Cerebellar nuclear complex (tissue), 1 donor: Measurements from ENCODE around the gene CFAP69.
"Not testable (repeated sequence)": the region's sequence is repeated elsewhere in the genome, so short reads cannot be mapped to it uniquely, and the experiment has no call there.

ENCODE experiments used
- DNase-seq, 2 experiments: peaks; one replicate each; lab custom pipeline; 2025; lab: John Stamatoyannopoulos, UW

The CFAP69 gene

DNA sequence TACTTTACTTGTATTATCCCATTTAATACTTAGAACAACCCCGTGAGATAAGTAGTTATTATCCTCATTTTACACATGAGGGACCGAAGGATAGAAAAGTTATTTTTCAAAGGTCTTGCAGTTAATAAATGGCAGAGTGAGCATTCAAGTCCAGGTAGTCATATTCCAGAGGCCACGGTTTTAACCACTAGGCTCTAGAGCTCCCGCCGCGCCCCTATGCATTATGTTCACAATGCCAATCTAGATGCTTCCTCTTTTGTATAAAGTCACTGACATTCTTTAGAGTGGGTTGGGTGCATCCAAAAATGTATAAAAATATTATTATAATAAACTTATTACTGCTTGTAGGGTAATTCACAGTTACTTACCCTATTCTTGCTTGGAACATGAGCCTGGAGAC, 11.4 kb upstream of the CFAP69 start:
- DNase-seq: no peak

DNA sequence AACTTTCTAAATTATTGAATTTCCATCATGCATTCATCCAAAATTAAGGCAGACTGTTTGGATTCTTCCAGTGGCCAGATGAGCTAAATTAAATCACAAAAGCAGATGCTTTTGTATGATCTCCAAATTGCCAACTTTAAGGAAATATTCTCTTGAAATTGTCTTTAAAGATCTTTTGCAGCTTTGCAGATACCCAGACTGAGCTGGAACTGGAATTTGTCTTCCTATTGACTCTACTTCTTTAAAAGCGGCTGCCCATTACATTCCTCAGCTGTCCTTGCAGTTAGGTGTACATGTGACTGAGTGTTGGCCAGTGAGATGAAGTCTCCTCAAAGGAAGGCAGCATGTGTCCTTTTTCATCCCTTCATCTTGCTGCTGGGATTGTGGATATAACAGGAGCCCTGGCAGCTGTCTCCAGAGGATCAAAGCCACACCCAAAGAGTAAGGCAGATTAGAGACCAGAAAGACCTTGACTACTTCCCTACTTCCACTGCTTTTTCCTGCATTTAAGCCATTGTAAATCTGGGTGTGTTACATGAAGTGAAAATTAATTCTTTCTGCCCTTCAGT, 8.2 kb upstream of the CFAP69 start:
- no peak for DNase-seq

DNA sequence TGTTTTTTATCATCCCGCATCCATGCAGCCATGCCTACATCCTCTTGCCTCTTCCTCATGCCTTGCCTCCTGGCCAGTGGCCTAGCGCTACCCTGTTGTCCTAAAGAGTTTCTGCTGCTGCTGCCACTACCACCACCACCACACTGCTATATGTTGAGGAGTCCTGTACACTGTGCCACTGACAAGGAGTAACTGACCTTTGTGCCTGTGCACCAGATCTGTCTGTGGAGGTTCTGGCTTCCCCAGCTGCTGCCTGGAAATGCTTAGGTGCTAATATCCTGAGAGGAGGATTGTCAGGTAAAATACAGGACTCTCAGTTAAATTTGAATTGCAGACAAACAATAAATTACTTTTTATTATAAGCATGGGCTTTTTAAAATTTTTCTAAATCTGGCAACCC, 7.0 kb upstream of the CFAP69 start:
- no peak for DNase-seq

DNA sequence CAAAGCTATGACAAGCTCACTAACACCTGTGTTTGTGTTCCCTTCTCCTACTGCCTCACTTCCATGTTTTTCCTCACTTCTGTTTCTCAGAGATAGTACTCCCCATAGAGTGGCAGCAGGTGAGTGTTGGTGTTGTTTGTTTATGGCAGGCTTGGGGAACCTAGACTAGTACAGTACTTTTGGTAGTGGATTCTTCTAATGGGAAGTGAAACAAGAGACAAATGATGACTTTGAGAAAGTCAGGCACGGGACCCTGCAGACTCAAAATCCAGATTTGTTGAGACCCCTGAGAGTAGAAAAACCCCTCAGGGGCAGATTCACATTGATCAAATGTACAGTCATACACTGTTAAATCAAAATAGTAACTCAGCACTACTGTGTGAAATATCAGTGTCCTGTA, 6.4 kb upstream of the CFAP69 start:
- no peak for DNase-seq

DNA sequence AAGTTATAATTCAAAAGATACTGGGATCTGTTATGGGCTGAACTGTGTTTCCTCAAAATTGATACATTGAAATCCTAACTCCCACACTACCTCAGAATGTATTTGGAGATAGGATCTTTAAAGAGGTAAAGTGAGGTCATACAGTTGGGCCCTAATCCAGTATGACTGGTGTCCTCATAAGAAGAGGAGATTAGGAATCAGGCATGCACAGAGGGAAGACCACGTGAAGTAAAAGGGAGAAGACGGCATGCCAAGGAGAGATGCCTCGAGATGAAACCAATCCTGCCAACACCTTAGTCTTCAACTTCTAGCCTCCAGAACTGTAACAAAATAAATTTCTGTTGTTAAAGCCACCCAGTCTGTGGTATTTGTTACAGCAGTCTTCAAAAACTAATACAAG, 5.9 kb upstream of the CFAP69 start:
- no peak for DNase-seq

DNA sequence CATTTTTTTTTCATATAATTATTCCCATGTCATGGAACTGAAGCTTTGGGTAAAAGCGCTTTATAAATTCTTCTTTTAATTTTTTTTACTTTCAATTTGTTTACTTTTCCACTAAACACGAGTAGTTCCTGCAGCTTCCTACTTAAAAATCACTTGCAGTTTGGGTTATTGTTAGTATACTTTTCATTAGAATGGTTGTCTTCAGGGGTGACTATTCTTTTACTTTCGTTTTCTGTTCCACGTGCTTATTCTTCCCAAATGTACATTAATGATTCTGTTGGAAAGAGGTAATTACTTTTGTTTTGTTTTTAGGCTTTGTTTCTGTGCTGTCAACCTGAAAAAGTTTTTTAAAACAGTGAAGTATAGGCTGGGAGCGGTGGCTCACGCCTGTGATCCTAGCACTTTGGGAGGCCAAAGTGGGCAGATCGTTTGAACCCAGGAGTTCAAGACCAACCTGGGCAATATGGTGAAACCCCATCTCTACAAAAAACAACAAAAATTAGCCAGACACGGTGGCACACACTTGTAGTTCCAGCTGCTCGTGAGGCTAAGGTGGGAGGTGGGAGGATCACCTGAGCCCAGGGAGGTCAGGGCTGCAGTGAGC, 5.2 kb upstream of the CFAP69 start:
- DNase-seq: no peak

DNA sequence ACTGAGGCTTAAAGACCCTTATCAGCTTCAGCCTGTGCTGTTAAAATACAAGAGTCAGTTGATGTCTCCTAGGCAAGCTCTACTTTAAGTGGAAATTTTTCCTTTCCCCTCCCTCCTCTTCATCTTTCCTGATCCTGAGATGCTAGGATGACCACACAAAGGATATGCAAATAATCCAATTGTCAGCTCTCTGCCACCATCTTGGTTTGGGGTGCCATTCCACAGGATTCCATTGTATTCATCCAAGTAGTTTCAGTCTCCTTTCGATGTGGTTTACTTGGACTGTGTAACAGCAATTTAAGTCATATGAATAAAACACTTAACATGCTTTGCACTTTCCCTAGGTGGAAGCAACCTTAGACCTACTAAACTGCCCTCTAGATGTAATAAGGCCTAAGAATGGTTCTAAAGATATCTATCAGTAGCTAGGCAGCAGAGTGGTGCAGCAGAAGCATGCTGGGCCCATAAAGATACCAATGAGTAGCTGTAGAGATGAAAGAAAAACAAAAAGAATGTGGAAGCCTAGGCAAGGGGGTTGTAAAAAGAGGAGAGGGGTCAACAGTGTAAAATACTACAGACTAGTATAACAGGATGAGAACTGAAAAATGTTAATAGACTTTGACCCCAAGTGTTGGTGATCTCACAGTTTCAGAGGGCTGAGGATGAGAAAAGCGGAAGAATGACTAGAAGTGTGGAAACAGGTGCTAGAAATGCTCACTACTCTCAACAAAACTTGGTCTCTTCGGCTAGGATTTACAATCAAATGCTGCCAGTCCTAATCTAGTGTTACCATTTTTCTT, 2.4 kb upstream of the CFAP69 start:
- no peak for DNase-seq

DNA sequence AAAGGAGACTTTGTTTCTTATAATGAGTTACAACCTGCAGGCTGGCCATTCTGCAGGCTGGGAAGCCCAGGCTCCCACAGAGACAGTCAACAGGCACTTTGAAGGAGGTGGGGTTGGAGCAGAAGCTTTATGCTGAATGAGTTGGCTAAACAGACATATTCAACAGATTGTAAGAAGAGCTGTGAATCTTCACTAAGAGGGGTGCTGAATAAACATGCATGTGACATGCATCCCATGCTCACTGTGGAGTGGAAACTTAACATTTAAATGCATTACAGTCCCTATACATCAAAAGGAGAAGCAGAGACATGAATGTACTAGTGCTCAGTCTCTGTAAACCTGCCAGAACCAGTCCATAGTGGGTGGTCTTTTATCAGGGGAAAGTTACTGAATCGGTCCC, 1.4 kb upstream of the CFAP69 start:
- DNase-seq: no peak

DNA sequence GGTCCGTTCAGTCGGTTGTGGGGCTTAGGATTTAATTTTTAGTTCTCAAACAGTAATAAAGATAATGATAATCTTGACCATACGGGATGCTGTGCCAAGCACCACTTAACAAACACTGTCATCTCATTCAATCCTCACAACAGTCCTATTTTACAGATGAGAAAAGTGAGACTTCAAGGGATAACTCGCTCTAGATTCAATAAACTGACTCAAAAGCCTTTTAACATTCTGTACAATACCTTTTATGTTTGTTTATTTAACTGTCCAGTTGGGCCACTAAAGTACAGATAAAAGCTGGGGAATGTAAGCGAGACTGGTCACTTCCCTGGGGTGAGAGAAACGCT, 437 bp upstream of the CFAP69 start:
- DNase-seq: no peak

DNA sequence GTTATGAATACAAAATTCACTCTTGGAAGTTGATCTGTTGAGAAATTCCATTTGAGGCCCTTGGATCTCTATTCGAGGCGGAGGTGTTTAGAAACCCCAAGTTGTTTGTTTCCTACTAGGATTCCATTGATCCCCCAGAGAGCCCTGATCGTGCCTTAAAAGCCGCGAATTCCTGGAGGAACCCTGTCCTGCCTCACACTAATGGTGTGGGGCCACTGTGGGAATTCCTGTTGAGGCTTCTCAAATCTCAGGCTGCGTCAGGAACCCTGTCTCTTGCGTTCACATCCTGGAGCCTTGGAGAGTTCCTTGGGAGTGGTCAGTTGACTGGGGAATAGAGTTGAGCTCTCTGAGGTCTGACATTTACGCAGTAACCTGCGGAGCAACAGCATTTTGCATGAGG, 1.2 kb downstream of the CFAP69 start:
- DNase-seq: no peak

DNA sequence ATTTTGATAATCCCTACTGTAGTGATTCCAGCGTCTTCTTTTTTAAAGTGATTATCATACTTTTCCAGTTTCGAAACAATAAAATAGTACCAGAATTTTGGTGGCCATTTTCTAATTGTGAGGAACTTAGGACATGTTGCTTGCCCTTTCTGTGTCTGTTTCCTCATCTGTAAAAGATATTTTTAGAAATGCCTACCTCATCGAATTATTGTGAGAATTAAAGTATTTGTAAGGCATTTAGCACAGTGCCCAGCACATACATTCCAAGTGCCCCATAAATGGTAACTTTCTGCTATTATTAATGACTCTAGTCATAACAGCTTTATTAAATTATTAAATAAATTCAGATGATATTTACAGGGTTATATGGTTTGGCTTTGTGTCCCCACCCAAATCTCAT, 3.7 kb downstream of the CFAP69 start:
- DNase-seq: no peak

DNA sequence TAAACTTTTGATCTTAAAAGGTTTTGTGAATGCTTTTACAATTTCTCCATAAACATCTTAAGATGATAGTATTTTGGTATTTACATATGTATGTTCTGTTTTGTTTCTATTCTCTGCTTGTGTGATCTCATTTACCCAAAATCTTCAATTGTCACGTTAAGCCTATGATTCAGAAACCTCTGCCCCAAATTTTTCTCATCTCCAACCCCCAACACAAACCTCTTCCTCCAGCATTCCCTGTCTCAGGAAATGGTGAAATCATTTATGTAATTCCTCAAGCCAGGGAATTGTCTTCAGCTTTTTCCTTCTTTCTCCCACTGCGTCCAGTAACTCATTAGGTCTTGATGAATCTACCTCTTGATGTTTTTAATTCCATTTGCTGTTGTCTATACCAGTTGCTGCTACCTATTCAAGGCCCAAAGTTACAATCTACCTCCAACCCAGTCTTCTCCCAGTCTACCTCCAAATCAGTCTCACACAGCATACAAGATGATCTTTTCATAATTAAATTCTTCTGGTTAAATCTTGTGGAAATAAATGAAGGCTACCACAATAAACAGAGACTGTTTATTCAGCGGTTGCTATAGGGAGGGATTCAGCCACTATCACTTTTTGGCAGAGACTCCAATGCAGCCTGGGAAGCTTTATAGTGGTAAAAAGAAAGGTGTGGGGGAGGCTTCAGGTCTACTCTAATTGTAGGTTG, 5.8 kb downstream of the CFAP69 start:
- DNase-seq: no peak

DNA sequence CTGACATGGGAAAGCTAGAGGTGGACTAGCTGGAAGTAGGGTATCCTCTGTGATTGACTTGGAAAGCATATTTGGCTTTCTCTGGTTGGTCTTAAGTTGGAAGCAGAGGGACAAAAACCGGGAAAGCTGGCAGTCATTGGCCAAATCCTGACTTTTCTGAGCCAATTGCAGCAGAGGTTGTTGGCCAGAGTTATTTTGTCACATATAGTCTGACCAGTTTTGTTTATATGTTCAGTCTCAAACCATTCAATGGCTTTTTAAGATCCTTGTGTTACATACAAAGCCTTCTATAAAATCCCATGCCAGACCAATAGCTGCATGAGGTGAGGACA, 6.3 kb downstream of the CFAP69 start:
- no peak for DNase-seq

DNA sequence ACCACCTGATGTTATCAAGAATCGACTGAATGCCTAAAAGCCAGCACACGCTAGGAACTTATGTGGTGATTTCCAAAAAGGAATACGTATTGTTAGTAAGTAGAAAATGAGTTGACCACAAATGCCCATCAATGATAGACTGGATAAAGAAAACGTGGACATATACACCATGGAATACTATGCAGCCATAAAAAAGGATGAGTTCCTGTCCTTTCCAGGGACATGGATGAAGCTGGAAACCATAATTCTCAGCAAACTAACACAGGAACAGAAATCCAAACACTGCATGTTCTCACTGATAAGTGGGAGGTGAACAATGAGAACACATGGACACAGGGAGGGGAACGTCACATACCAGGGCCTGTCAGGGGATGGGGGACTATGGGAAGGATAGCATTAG, 11.0 kb downstream of the CFAP69 start:
- not testable (repeated sequence) for DNase-seq

DNA sequence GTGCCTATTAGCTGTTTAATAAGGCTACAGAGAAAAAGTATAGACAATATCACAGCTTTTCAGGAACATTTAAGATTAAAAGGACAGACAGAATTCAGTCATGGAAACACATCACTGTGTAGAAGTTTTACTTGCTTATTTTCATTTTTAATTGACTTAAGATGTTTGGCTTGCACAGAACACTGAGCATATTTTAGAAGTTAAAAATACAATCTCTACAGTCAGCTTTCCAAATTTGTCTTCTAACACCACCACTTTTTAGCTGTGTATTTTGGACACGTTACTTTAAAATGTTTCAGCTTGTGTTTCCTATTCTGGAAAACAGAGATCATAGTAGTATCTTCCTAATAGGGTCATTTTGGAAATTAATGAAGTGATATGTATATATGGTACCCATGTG, 11.8 kb downstream of the CFAP69 start:
- no peak for DNase-seq

DNA sequence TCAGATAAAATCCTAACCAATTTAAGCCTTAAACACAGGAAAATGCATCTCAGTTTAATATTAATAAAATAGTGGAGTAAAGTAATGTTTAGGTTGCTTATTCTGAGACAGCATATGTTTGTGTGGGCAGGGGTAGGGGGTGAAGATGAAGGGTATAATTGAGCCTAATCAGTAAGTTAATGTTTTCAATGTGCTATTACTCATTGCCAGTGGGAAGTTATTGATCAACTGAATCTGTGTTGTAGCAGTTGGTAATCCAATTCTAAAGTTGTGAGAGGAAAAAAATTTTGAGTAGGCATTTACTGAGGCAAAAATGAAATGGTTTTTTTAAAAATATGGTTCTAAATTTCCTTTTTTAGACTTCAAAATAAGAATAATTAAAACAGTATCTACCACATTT, 16.5 kb downstream of the CFAP69 start:
- DNase-seq: no peak

DNA sequence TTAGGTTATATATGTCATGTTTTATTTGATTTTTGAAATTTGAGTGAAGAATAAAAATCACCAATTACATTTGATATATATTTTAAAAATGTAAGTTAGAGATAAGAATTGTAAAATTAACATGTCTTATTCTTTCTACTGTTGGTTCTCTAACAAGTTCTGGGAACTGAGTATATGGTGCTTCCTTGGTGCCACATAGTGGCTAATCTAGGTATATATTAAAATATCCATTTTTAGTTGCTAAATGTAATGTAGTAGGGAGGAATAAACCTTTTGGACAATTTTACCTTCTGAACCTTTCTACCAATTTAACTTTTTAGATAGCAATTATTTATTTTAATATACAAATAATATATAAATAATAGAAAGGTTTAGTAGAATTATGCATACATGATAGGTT, 17.5 kb downstream of the CFAP69 start:
- no peak for DNase-seq

DNA sequence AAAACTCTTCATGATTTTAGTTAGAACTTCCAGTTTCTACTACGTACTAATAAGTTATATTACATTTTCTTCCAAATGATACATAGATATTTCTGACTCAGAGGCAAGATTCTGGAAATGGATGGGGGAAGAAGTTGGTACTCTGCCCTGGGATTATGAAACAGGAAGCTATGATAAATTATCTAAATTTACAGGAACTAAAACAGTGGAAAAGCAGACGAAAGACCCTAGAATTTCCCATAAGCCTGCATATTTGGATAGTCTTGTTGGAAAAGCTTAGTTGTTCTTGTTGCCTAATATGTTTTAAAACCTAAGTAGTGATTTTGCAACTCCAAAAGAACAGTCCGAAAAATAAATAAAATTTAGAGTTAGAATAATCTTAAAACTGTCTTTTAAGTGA, 21.8 kb downstream of the CFAP69 start:
- no peak for DNase-seq

DNA sequence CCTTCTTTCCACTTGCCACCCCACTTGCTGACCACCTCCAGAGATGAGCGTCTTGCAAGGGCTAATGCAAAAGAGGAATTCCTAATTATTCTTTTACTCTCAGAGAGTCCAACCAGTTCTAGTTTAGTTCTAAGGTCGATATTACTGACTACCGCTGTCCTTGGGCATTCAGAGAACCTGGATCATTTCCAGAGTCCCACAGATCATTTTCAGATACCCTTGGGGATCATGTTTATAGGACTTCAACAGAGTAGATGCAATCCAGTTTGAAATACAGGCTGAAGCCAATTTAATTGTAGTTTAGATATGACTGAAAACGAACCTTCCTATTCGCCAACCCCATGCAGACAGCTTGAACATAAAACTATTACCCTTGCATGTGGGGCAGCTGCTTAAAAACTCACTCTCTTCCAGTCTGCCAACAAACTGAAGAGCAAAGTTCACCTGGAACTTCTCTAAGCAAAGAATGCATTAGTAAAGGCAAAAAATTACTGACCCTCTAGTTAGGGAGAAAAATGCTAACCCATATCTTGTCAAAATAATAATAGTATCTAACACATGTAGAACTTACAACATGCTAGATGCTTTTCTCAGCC, 22.4 kb downstream of the CFAP69 start:
- no peak for DNase-seq

DNA sequence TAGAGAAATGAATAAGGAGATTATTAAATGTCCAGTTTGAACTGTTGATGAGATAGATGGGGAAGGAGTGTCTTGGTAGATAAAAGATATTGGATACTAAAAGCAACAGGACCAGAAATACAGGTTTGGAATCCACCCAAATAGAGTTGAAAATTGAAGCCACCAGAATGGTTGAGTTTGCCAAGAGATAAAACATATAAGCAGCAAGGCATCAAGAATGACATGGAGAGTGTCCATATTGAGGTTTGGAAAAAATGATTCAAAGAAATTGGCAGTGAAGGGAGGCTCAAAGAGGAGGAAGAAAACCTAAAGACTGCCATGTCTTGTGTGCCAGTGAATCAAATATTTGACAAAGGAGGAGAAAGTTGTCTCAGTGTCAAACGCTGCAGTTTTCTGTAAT, 24.2 kb downstream of the CFAP69 start:
- DNase-seq: no peak

DNA sequence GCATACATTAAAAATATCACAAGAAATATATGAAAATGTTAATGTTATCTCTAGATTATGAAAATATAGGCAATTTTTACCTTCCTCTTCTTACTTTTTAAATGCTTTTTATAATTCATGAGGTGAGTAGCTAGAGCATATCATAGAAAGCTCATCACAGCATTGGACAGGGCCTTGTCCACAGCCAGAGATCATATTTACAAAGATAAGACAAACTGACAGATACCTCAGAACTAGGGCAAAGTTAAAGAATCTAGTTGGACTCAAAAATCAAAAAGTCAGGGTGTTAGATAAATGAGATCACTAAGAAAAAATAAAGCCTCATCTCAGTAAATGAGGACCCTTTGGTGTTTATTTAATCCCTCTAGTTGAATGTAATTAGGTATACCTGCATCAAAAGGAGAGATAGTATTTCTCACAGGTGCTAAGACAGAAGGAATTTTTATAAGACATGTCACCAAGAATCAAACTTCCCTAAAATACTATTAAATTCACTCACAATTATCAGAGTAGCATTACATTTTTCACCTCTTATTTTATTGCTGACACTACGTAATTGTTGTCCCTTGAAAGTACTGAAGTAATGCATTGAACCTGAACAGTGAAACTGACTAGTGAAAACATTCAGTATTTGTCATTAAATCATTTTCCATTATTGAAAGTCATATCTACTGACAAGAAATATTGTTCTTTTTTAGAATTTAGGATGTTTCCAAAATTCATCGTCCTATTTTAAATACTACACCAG, 25.6 kb downstream of the CFAP69 start:
- no peak for DNase-seq

DNA sequence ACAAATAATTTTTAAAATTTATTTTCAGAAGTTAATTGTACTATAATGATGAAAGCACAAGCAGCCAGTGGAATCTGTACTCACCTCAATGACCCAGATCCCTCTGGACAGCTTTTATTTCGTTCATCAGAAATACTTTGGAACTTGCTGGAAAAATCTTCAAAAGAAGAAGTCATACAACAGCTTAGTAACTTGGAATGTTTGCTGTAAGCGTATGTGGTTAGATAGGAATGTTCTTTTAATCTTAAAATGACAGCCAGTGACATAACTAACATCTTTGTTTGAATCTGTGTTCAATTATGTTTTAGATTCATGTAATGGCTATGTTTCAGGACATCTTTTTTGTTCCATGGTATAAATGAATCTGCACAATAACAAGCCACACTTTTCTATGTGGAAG, 26.8 kb downstream of the CFAP69 start:
- no peak for DNase-seq
